Measurements from ENCODE around the gene OSBPL9. TPM values are rescaled to one million over a fixed set of nuclear protein-coding genes. Genes with fewer than 3 reads are reported as not detected.

OSBPL9 gene
- polyA plus RNA-seq, 1 experiment, result 69.6 TPM

DNA sequence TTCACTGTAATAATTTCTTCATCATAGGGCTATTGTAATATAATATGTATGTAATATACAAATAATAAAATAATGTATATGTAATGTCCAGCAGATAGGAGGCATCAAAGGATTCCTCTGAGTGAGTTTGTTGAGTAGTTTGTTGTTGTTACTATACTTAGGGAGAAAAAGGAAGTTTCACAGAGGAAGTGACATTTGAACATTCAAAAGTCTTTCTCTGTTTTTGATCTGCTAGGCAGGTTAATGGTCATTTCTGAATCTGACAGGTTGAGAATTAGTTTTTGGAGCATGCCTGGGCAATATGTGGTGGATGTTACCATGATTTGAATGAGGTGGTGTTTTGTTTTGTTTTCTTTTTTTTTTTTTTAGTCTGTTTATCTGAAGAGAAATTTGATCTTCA is 159.5 kb downstream of the OSBPL9 start:
- CTCF ChIA-PET, result interaction anchor here (1.6 kb wide), 1 partner anchor 8 kb away, joined by 10 read pairs; no protein-coding TSS in a partner anchor
- H3K27ac ChIP-seq (ENCODE audit: low read depth, low read length), result no peak overlapping the region
- H3K27me3 ChIP-seq (ENCODE audit: control insufficient read depth, insufficient read depth, low read length), result no peaks in the 10 kb centered on the region
- POLR2A ChIA-PET, result no interaction called here
- DNase-seq (ENCODE audit: low read depth, low spot score), result no peak
- H3K4me3 ChIP-seq (ENCODE audit: low read depth, low read length), result no peak overlapping the region
- TF ChIP-seq, protein P1, sequence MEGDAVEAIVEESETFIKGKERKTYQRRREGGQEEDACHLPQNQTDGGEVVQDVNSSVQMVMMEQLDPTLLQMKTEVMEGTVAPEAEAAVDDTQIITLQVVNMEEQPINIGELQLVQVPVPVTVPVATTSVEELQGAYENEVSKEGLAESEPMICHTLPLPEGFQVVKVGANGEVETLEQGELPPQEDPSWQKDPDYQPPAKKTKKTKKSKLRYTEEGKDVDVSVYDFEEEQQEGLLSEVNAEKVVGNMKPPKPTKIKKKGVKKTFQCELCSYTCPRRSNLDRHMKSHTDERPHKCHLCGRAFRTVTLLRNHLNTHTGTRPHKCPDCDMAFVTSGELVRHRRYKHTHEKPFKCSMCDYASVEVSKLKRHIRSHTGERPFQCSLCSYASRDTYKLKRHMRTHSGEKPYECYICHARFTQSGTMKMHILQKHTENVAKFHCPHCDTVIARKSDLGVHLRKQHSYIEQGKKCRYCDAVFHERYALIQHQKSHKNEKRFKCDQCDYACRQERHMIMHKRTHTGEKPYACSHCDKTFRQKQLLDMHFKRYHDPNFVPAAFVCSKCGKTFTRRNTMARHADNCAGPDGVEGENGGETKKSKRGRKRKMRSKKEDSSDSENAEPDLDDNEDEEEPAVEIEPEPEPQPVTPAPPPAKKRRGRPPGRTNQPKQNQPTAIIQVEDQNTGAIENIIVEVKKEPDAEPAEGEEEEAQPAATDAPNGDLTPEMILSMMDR (IDR thresholded peaks at IDR 0.05; ENCODE audit: low read depth, low read length), result no peak
- H3K9me3 ChIP-seq (ENCODE audit: control insufficient read depth, insufficient read depth, low read length), result no peaks in the 10 kb centered on the region

GRCh38 chr1:51780927-51781326 is 164.0 kb downstream of the OSBPL9 start:
- ChIA-PET POLR2A (no interaction called here), CTCF (interaction anchor here (4.3 kb wide), 1 partner anchor 12 kb away, joined by 25 read pairs; no protein-coding TSS in a partner anchor)
- H3K9me3 ChIP-seq (ENCODE audit: control insufficient read depth, insufficient read depth, low read length), result no peaks in the 10 kb centered on the region
- H3K4me3 ChIP-seq (ENCODE audit: low read depth, low read length), result no peak overlapping the region
- no peak overlapping the region for H3K27ac ChIP-seq (ENCODE audit: low read depth, low read length)
- no peaks in the 10 kb centered on the region for H3K27me3 ChIP-seq (ENCODE audit: control insufficient read depth, insufficient read depth, low read length)
- DNase-seq (ENCODE audit: low read depth, low spot score), result no peak
- TF ChIP-seq, protein P1 (IDR thresholded peaks at IDR 0.05; ENCODE audit: low read depth, low read length), result no peak

DNA sequence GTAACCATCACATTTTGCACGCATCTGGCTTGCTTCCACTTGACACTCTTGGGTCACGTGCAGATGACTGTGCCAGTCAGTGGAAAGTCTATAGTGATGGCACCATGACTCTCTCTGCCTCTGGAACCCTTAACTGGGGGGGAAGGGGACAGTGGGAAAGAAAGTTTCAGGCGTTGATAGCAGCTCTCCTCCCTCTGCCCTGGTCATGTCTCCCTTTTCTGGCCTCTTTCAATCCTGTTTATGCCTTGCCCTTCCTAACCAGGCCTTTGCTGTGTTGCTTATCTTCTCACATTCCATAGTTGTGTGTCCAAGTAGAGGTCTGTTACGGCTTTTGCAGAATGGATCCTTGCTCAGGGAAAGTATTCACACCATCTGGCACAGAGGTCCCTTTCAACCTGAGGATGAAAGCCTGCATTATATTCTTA is 168.1 kb downstream of the OSBPL9 start:
- ChIA-PET POLR2A (no interaction called here), CTCF (interaction anchor here (0.6 kb wide), 1 partner anchor 296 kb away, joined by 3 read pairs; no protein-coding TSS in a partner anchor)
- no peaks in the 10 kb centered on the region for H3K9me3 ChIP-seq (ENCODE audit: control insufficient read depth, insufficient read depth, low read length)
- H3K4me3 ChIP-seq (ENCODE audit: low read depth, low read length), result no peak overlapping the region
- DNase-seq (ENCODE audit: low read depth, low spot score), result no peak
- no peaks in the 10 kb centered on the region for H3K27me3 ChIP-seq (ENCODE audit: control insufficient read depth, insufficient read depth, low read length)
- H3K27ac ChIP-seq (ENCODE audit: low read depth, low read length), result peak overlapping the region; percentile 11
- TF ChIP-seq, protein P1 (IDR thresholded peaks at IDR 0.05; ENCODE audit: low read depth, low read length), result no peak

GRCh38 chr1:51788938-51789337 is 172.0 kb downstream of the OSBPL9 start:
- Histone ChIP-seq H3K27me3 (ENCODE audit: control insufficient read depth, insufficient read depth, low read length) (no peaks in the 10 kb centered on the region), H3K9me3 (ENCODE audit: control insufficient read depth, insufficient read depth, low read length) (no peaks in the 10 kb centered on the region), H3K4me3 (ENCODE audit: low read depth, low read length) (no peak overlapping the region), H3K27ac (ENCODE audit: low read depth, low read length) (no peak overlapping the region)
- ChIA-PET CTCF (no interaction called here), POLR2A (no interaction called here)
- TF ChIP-seq, protein P1 (IDR thresholded peaks at IDR 0.05; ENCODE audit: low read depth, low read length), result no peak
- no peak for DNase-seq (ENCODE audit: low read depth, low spot score)

GRCh38 chr1:51789342-51789741 is 172.4 kb downstream of the OSBPL9 start:
- no peaks in the 10 kb centered on the region for H3K9me3 ChIP-seq (ENCODE audit: control insufficient read depth, insufficient read depth, low read length)
- no peak overlapping the region for H3K4me3 ChIP-seq (ENCODE audit: low read depth, low read length)
- no peak for DNase-seq (ENCODE audit: low read depth, low spot score)
- ChIA-PET POLR2A (no interaction called here), CTCF (no interaction called here)
- no peaks in the 10 kb centered on the region for H3K27me3 ChIP-seq (ENCODE audit: control insufficient read depth, insufficient read depth, low read length)
- H3K27ac ChIP-seq (ENCODE audit: low read depth, low read length), result no peak overlapping the region
- TF ChIP-seq, protein P1 (IDR thresholded peaks at IDR 0.05; ENCODE audit: low read depth, low read length), result no peak
